Measurements from ENCODE around the gene ACADVL. TPM values are rescaled to one million over a fixed set of nuclear protein-coding genes. Genes with fewer than 3 reads are reported as not detected.

ACADVL gene
- total and polyA plus RNA-seq, 10 donors, result 320 to 963 (median 586) TPM

GRCh38 chr17:7225711-7226331 is 6.1 kb downstream of the ACADVL start:
- Histone ChIP-seq H3K27ac (no peak overlapping the region), H3K4me3 (no peak overlapping the region), H3K36me3 (peaks cover 0 to 99% (median 84%) of the 10 kb centered on the region in 6 donors), H3K9me3 (no peaks in the 10 kb centered on the region), H3K27me3 (replicated peaks in 1 of 7) (no peaks in the 10 kb centered on the region), H3K4me1 (peaks cover 2 to 29% (median 13%) of the 10 kb centered on the region in 6 donors)
- WGBS, 5 donors, result 83 to 96% (median 89%) methylated on average over 16 to 21 of the region's 21 CpGs
- TF ChIP-seq POLR2AphosphoS5 (IDR thresholded peaks at IDR 0.05) (peak in 2 of 3 donors; percentile 30 to 40), POLR2A (IDR thresholded peaks at IDR 0.05) (no peak)
- TF ChIP-seq, protein P1, sequence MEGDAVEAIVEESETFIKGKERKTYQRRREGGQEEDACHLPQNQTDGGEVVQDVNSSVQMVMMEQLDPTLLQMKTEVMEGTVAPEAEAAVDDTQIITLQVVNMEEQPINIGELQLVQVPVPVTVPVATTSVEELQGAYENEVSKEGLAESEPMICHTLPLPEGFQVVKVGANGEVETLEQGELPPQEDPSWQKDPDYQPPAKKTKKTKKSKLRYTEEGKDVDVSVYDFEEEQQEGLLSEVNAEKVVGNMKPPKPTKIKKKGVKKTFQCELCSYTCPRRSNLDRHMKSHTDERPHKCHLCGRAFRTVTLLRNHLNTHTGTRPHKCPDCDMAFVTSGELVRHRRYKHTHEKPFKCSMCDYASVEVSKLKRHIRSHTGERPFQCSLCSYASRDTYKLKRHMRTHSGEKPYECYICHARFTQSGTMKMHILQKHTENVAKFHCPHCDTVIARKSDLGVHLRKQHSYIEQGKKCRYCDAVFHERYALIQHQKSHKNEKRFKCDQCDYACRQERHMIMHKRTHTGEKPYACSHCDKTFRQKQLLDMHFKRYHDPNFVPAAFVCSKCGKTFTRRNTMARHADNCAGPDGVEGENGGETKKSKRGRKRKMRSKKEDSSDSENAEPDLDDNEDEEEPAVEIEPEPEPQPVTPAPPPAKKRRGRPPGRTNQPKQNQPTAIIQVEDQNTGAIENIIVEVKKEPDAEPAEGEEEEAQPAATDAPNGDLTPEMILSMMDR (IDR thresholded peaks at IDR 0.05 in 8 of 11, conservative IDR thresholded peaks at IDR 0.05 in 3 of 11), result no peak
- DNase-seq, result no peak
- intact Hi-C loops (cut with DNase I; ENCODE audit: low total_unique reads), result no loop called here

DNA sequence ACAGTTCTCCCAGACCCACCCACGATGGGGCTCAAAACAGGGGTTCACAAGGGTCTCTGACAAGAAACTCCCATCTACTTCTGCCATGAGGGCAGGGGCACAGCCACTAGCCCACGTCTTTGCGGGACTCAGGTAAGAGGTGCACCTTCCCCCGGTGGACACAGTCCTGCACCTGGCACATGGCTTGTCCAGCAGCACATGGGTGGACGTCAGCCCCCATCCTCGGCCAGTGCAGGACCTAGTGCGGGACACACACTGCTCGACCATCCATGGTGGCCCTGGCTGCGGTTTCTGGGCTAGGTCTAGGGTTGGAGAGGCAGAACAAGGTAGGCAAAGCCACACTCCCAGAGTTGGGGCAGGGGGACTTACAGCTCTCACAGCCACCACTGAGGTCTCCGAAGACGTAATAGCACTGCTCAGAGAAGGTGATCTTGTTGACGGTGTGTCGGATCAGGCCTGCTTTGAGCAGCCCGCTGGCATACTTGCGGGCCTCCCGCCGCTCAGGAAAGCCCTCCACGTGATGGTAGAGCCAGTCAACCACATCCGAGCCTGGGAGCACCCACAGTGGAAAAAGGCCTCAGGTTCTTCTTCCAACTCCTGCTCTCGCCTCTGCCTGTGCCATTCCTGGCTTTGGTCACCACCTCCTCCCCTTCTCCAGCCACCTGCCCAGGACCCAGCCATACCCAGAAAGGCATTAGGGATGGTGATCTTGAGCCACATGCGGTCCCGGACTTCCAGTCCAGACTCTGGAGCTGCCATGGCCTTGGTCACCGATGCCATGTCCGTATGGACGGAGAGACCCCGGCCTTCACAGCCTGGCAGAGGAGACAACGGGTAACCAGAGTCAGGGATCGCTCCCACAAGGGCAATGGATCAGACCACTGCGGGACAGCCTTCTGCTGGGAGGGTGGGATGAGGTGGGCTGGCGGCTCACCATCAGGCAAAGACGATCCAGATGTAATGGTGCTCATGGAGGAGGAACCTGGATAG is 7.3 kb downstream of the ACADVL start:
- TF ChIP-seq POLR2A (IDR thresholded peaks at IDR 0.05), result no peak
- peak; percentile 3 to 56 (median 26) for TF ChIP-seq POLR2AphosphoS5 (IDR thresholded peaks at IDR 0.05)
- TF ChIP-seq, protein P1 (IDR thresholded peaks at IDR 0.05 in 8 of 11, conservative IDR thresholded peaks at IDR 0.05 in 3 of 11), result no peak
- Histone ChIP-seq H3K27me3 (replicated peaks in 1 of 7) (no peaks in the 10 kb centered on the region), H3K4me1 (peaks cover 0 to 29% (median 10%) of the 10 kb centered on the region in 6 donors), H3K9me3 (no peaks in the 10 kb centered on the region), H3K36me3 (peaks cover 0 to 89% (median 82%) of the 10 kb centered on the region in 6 donors), H3K4me3 (no peak overlapping the region), H3K27ac (no peak overlapping the region)
- intact Hi-C loops (cut with DNase I; ENCODE audit: low total_unique reads), result no loop called here
- 92 to 95% (median 95%) methylated on average over 27 to 31 of the region's 31 CpGs for WGBS, 5 donors
- DNase-seq, result no peak

- TF ChIP-seq, protein P1 (IDR thresholded peaks at IDR 0.05 in 8 of 11, conservative IDR thresholded peaks at IDR 0.05 in 3 of 11), result no peak
- TF ChIP-seq POLR2A (IDR thresholded peaks at IDR 0.05), result no peak
- no peak for TF ChIP-seq POLR2AphosphoS5 (IDR thresholded peaks at IDR 0.05)
- peaks cover 0 to 70% (median 64%) of the 10 kb centered on the region in 6 donors for H3K36me3 ChIP-seq
- no peak for DNase-seq
- WGBS, 5 donors, result 90 to 95% (median 94%) methylated on average over 11 to 14 of the region's 14 CpGs
- no peak overlapping the region for H3K27ac ChIP-seq
- H3K4me3 ChIP-seq, result no peak overlapping the region
- H3K9me3 ChIP-seq, result no peaks in the 10 kb centered on the region
- H3K4me1 ChIP-seq, result peaks cover 0 to 37% (median 26%) of the 10 kb centered on the region in 6 donors
- no peaks in the 10 kb centered on the region for H3K27me3 ChIP-seq (replicated peaks in 1 of 7)
- intact Hi-C loops (cut with DNase I; ENCODE audit: low total_unique reads), result no loop called here
Observed at GRCh38 chr17:7228920-7229319, 9.2 kb downstream of the ACADVL start.

DNA sequence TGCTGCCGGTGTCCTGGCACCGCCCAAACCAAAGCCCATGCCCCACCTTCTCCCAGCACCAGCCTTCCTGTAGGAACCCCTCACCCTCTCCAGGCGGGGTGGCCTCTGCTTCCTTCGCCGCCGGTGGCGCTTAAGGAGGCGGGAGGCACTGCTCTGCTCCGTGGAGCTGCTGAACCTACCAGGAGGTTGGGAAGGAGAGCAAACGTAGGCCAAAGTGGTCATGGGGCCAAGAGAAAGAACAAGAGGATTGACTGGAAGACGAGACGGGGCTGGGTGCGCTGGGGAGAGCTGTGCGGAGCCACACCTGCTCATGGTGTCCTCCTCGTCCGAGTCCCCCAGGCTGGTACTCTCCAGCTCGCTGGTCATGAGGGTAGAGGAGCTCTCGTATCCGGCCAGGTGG is 9.8 kb downstream of the ACADVL start:
- Histone ChIP-seq H3K36me3 (peaks cover 0 to 64% (median 58%) of the 10 kb centered on the region in 6 donors), H3K27me3 (replicated peaks in 1 of 7) (no peaks in the 10 kb centered on the region), H3K4me1 (peaks cover under 1 to 35% (median 28%) of the 10 kb centered on the region in 6 donors), H3K9me3 (no peaks in the 10 kb centered on the region), H3K27ac (no peak overlapping the region), H3K4me3 (no peak overlapping the region)
- no peak for TF ChIP-seq POLR2A (IDR thresholded peaks at IDR 0.05)
- no peak for TF ChIP-seq POLR2AphosphoS5 (IDR thresholded peaks at IDR 0.05)
- TF ChIP-seq, protein P1 (IDR thresholded peaks at IDR 0.05 in 8 of 11, conservative IDR thresholded peaks at IDR 0.05 in 3 of 11), result no peak
- DNase-seq, result no peak
- 94 to 96% (median 95%) methylated on average over 18 to 19 of the region's 19 CpGs for WGBS, 5 donors
- intact Hi-C loops (cut with DNase I; ENCODE audit: low total_unique reads), result no loop called here
